HepG2 (cell line): ENCODE results near the gene LSR. TPM values are rescaled to one million over a fixed set of nuclear protein-coding genes. Genes with fewer than 3 reads are reported as not detected.

Source experiments
- BCL6 ChIP-seq: IDR thresholded peaks from 2 replicates; pipeline ENCODE4 v1.6.1; 2016; ENCODE audit warnings: missing genetic modification reagents, missing compliant biosample characterization
- HOXA5 ChIP-seq: sonication (generic); formaldehyde crosslinking; IDR thresholded peaks from 2 replicates; pipeline ENCODE4 v1.4.0; 2020; ENCODE audit warnings: missing genetic modification reagents
- NCOA5 ChIP-seq: sonication (generic); formaldehyde crosslinking; IDR thresholded peaks from 2 replicates; pipeline ENCODE4 v1.4.0; 2020; ENCODE audit warnings: missing genetic modification reagents
- PCBP1 ChIP-seq: fragments of 200-400 bp; formaldehyde crosslinking; IDR thresholded peaks from 2 replicates; pipeline ENCODE4 v1.6.1; 2017; ENCODE audit warnings: mild to moderate bottlenecking, low read depth, low read length, borderline replicate concordance
- PRDM4 ChIP-seq: sonication (generic); formaldehyde crosslinking; IDR thresholded peaks from 2 replicates; pipeline ENCODE4 v1.9.0; 2021; ENCODE audit warnings: missing genetic modification reagents, borderline replicate concordance
- RARA ChIP-seq: IDR thresholded peaks from 2 replicates; pipeline ENCODE4 v1.6.1; 2016; ENCODE audit warnings: missing genetic modification reagents, missing compliant biosample characterization
- SIX1 ChIP-seq: sonication (generic); formaldehyde crosslinking; IDR thresholded peaks from 2 replicates; pipeline ENCODE4 v1.4.0; 2020; ENCODE audit warnings: missing genetic modification reagents, borderline replicate concordance
- ZBTB43 ChIP-seq: sonication (generic); formaldehyde crosslinking; conservative IDR thresholded peaks from 2 replicates; pipeline ENCODE4 v1.4.0; 2020; ENCODE audit warnings: missing genetic modification reagents
- ZFP91 ChIP-seq: sonication (generic); formaldehyde crosslinking; IDR thresholded peaks from 2 replicates; pipeline ENCODE4 v1.9.0; 2022; ENCODE audit warnings: missing genetic modification reagents, mild to moderate bottlenecking, borderline replicate concordance
- polyA plus RNA-seq, 8 experiments: library from polyadenylated mRNA; depleted of rRNA in 3 of 8; stranded (reverse) in 7 of 8; unstranded in 1 of 8; fragments of >200 nt; fragmentation: Illumina TruSeq in 4 of 8; extraction: Trizol in 4 of 8; gene quantifications; 2 replicates each; pipeline versions ENCODE4 v1.2.1 to v1.2.3, GENCODE V29; 2011 to 2016; ENCODE audit warnings: low read depth in 4 of 8, missing spikeins in 1 of 8, mixed read lengths in 1 of 8; ENCODE audit not compliant: insufficient read depth in 1 of 8
- total RNA-seq, 5 experiments: library from RNA; depleted of rRNA; stranded (reverse); fragments of >200 nt; fragmentation: Illumina TruSeq; extraction: Trizol; gene quantifications; 2 replicates each; pipeline ENCODE4 v1.2.3, GENCODE V29; 2016; ENCODE audit warnings: low read depth in 1 of 5
- TF ChIP-seq, protein P1 (sequence below): sonication (generic); formaldehyde crosslinking; IDR thresholded peaks from 2 replicates; pipeline ENCODE4 v1.8.0; 2022; ENCODE audit warnings: mild to moderate bottlenecking, missing genetic modification reagents; ENCODE audit not compliant: insufficient replicate concordance
- TF ChIP-seq, protein P2 (sequence below): sonication (generic); formaldehyde crosslinking; IDR thresholded peaks from 2 replicates; pipeline ENCODE4 v1.9.0; 2022; ENCODE audit warnings: low read depth, missing genetic modification reagents
- TF ChIP-seq, protein P3 (sequence below), 2 experiments: IDR thresholded peaks; 2 replicates each; pipeline ENCODE4 v1.6.1; 2011 to 2012; ENCODE audit warnings: low read length in 2 of 2, borderline replicate concordance in 1 of 2, low read depth in 1 of 2, mild to moderate bottlenecking in 1 of 2, moderate library complexity in 1 of 2

Gene LSR
- total and polyA plus RNA-seq, 2 of the 13 experiments (the other 11 are each of a cell fraction or from before 2014, with no cell fraction given) = 29.2 to 79.2 TPM

GRCh38 chr19:35253316-35254286 lies 4.8 kb downstream of the LSR start (continued):
- peak; percentile 98 for TF ChIP-seq BCL6 (CRISPR knock-in tag)
- TF ChIP-seq, protein P1, sequence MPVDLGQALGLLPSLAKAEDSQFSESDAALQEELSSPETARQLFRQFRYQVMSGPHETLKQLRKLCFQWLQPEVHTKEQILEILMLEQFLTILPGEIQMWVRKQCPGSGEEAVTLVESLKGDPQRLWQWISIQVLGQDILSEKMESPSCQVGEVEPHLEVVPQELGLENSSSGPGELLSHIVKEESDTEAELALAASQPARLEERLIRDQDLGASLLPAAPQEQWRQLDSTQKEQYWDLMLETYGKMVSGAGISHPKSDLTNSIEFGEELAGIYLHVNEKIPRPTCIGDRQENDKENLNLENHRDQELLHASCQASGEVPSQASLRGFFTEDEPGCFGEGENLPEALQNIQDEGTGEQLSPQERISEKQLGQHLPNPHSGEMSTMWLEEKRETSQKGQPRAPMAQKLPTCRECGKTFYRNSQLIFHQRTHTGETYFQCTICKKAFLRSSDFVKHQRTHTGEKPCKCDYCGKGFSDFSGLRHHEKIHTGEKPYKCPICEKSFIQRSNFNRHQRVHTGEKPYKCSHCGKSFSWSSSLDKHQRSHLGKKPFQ (CRISPR knock-in tag) = no peak
- peak; percentile 61; the same call in 1 of the 2 replicates for TF ChIP-seq ZFP91 (CRISPR knock-in tag)
- TF ChIP-seq SIX1 (CRISPR knock-in tag) = no peak
- TF ChIP-seq PRDM4 (CRISPR knock-in tag) = no peak
- TF ChIP-seq PCBP1 = no peak
- TF ChIP-seq, protein P2, sequence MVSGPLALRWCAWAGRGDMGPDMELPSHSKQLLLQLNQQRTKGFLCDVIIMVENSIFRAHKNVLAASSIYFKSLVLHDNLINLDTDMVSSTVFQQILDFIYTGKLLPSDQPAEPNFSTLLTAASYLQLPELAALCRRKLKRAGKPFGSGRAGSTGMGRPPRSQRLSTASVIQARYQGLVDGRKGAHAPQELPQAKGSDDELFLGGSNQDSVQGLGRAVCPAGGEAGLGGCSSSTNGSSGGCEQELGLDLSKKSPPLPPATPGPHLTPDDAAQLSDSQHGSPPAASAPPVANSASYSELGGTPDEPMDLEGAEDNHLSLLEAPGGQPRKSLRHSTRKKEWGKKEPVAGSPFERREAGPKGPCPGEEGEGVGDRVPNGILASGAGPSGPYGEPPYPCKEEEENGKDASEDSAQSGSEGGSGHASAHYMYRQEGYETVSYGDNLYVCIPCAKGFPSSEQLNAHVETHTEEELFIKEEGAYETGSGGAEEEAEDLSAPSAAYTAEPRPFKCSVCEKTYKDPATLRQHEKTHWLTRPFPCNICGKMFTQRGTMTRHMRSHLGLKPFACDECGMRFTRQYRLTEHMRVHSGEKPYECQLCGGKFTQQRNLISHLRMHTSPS (CRISPR knock-in tag) = no peak
- no peak for TF ChIP-seq HOXA5 (CRISPR knock-in tag)
- TF ChIP-seq NCOA5 (CRISPR knock-in tag) = no peak
- peak; percentile 87 for TF ChIP-seq RARA
- no peak for TF ChIP-seq ZBTB43 (CRISPR knock-in tag)
- TF ChIP-seq, protein P3, sequence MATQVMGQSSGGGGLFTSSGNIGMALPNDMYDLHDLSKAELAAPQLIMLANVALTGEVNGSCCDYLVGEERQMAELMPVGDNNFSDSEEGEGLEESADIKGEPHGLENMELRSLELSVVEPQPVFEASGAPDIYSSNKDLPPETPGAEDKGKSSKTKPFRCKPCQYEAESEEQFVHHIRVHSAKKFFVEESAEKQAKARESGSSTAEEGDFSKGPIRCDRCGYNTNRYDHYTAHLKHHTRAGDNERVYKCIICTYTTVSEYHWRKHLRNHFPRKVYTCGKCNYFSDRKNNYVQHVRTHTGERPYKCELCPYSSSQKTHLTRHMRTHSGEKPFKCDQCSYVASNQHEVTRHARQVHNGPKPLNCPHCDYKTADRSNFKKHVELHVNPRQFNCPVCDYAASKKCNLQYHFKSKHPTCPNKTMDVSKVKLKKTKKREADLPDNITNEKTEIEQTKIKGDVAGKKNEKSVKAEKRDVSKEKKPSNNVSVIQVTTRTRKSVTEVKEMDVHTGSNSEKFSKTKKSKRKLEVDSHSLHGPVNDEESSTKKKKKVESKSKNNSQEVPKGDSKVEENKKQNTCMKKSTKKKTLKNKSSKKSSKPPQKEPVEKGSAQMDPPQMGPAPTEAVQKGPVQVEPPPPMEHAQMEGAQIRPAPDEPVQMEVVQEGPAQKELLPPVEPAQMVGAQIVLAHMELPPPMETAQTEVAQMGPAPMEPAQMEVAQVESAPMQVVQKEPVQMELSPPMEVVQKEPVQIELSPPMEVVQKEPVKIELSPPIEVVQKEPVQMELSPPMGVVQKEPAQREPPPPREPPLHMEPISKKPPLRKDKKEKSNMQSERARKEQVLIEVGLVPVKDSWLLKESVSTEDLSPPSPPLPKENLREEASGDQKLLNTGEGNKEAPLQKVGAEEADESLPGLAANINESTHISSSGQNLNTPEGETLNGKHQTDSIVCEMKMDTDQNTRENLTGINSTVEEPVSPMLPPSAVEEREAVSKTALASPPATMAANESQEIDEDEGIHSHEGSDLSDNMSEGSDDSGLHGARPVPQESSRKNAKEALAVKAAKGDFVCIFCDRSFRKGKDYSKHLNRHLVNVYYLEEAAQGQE (IDR thresholded peaks at IDR 0.05; ENCODE audit: borderline replicate concordance in 1 of 2, low read depth in 1 of 2, low read length in 2 of 2) = no peak
